HG02943 (cell line): ENCODE measurements around the gene POLR3E.
A peak's percentile ranks its signal among the peaks of the same experiment; 100 is the strongest.
"Not testable (repeated sequence)": the region's sequence is repeated elsewhere in the genome, so short reads cannot be mapped to it uniquely, and the experiment has no call there.

ENCODE experiments used
- ATAC-seq: cut with Tn5 transposase; IDR thresholded peaks from one replicate; pipeline ENCODE4 v1.9.1; 2021; ENCODE audit warnings: mild to moderate bottlenecking, low read depth, moderate library complexity; ENCODE audit not compliant: unreplicated experiment

Gene POLR3E

DNA sequence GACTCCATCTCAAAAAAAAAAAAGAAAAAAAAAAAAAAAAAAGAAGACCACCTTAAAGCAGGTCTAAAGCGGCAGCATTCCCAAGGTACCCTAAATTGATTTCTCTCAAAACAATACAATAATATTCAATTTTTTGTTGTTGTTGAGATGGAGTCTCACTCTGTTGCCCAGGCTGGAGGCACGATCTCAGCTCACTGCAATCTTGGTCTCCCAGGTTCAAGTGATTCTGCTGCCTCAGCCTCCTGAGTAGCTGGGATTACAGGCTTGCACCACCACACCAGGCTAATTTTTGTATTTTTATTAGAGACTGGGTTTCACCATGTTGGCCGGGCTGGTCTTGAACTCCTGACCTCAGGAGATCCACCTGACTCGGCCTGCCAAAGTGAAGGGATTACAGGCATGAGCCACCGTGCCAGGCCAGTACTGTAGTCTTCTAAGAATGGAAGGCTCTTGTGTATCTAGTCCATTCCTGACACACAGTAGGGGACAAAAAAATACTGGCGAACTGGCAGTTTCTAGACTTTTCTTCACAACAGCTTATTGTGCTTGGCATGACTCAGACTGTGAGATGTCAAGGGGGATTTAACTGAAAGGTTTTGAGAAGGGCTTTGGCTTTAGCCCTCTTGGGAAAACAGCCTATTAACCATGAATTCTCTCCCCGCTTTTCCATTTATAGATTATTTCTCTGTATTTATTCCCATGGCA, 59.9 kb downstream of the POLR3E start:
- peak; percentile 16 for ATAC-seq

DNA sequence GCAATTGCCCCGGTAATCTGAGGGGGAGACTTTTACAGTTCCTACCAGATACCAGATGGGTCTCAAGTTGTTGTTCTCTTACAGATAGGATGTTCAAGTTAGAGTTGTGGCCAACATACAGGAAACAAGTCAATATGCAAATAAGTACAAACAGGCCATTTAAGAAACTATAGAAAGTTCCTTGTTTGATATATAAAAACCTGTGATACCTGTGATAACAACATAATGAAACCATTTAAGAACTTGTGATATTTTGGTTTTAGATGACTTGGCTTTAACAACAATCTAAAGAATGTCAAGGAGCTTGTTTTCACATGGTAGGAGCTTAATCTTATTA, 60.4 kb downstream of the POLR3E start:
- ATAC-seq, result peak; percentile 55

DNA sequence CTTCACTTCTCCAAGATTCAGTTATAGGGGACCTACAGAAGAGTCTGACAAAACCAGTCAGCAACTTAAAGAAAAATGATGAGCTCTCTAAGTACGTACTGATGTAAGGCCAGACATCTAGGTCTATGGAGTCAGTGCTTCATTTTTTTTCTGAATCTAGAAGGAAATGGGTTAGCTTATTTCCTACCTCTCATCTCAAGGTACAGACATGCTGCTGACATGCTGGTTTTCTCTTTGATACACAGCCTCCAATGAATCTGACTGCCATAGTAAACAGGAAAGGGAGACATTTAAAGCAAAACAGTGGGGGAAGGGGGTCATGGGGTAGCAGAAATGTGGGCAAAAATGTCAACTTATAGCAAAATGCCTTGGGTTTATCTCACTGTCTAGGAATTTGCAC, 60.8 kb downstream of the POLR3E start:
- no peak for ATAC-seq

DNA sequence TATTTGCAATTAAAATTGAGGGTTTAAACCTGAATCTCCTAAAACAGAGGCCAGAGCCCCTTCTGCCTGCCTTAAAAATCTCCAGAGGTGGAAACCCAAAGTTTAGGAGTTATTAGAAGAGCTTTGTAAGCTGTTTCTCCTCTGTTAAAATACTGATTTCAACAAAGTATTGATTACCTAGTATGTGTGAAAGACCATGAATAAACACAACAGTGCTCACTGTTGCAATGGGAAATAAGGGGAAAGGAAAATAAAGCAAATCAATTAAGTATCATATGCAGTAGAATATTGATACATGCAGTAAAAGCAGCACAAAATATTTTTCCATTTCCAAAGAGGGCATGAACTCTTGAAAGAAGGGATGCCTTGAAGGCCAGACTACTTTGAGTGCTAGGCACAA, 62.5 kb downstream of the POLR3E start:
- ATAC-seq, result no peak

DNA sequence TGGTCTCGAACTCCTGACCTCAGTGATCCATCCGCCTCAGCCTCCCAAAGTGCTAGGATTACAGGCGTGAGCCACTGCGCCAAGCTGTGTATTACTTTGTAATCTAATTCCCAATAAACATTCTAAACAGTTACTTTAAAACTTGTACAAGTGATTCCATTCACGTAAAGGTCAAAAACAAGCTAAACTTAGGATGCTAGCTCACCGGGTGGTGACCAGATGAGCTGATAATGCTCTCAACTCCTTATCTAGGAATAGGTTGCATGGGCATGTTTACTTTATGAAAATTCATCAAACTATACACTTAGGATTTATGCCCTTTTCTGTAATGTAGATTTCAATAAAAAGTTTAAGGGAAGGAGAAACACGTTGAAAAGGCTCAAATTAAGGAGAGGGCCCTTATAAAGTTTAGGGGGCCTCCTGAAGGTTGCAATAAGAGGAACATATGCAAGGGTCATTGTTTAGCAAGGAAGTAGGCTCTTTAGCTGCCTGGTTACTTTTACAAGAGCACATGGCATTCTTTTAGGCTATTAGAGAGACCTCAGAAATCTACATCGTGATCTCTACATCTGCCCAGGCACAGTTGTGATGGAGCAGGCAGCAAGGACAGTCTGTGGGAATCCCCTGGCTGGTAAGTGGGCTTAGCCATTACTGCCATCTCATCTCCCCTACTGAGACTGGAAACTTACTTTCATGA, 63.9 kb downstream of the POLR3E start:
- ATAC-seq, result no peak

DNA sequence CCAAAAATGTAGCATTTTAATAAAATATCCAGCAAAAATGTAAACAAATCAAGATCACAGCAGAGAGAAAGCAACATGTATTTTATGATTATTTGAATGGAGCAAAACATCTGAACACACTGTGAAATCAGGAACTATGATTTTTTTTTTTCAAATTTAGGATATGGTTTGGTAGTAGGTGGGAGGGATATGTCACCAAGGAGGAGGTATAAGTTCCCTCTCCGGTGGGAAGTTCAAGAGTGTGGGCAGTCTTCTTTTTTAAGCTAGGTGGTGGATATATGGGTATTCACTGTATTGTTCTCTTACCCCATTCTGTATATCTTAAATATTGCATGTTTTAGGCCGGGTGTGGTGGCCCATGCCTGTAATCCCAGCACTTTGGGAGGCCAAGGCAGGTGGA, 67.0 kb downstream of the POLR3E start:
- no peak for ATAC-seq

DNA sequence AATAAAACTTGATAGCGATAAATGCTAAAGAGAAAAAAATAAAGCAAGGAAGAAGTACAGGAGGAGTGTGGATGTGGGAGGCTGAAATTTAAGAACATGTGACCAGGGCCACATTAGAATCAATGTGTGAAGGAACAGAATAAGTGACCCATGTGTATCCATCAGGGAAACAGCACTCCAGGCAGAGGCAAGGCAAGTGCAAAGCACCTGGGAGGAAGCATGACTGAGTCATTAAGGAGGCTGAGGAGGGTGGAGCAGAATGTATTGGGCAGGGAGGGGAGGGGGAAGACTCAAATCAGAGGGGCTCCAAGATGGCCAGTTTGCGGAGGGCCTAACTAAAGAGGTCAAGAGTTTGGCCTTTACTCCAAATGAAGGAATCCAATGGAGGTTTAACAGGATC, 69.2 kb downstream of the POLR3E start:
- no peak for ATAC-seq

DNA sequence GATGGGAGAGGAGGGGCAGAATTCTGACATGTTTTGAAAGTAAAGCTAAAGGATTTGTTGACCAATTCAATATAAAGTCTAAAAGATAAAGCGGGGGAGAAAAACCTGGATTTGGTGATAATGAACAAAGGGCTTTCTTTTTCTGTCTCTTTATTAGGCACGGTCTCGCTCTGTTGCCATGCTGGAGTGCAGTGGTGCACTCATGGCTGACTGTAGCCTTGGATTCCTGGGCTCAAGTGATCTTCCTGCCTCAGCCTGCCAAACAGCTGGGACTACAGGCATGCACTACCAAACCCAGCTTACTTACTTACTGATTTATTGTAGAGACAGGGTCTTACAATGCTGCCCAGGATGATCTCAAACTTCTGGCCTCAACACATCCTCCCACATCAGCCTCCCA, 69.7 kb downstream of the POLR3E start:
- ATAC-seq, result no peak

DNA sequence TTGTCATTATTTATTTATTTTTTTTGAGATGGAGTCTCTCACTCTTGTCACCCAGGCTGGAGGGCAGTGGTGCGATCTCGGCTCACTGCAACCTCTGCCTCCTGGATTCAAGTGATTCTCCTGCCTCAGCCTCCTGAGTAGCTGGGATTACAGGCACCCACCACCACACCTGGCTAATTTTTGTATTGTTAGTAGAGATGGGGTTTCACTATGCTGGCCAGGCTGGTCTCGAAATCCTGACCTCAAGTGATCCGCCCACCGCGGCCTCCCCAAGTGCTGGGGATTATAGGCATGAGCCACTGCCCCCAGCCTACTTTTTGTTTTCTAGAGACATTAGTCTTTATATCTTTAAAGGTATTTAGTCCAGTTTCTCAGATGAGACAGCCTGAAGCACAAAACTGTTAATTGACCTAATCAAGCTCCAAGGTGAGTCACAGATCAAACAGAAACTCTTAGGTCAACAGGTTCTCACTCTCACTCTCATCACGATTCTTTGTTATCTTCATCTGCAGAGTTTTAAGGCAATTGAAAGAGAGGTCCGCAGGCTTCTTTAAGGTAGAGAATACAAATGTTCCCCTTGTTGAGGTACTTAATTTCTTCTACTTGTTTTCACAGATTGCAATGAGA, 71.1 kb downstream of the POLR3E start:
- ATAC-seq, result not testable (repeated sequence)

DNA sequence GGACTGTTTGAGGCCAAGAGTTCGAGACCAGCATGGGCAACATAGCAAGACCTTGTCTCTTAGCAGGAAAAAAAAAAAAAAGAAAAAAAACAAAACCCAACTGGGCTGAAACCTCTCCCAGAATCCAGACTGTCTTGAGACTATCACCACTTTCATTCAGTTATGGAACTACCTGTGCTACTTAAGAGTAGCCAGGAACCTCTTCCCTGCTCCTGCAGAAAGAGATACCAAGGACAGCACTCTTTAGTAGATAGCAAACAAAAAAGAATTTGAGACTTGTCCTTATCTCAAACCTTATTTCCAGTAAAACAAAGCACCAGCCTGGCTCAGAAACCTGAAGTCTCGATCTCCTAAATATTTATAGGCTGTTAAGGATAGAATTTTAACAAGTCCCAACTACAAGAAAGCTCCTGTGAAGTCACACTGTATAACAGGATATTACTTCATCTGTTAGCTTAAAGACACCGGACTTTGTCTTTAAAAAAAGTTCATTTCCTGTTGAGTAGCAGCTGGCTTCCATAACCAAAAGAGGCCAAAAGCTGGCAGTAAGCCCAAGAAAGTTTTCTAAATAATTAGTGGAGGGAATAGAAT, 72.1 kb downstream of the POLR3E start:
- ATAC-seq, result no peak

DNA sequence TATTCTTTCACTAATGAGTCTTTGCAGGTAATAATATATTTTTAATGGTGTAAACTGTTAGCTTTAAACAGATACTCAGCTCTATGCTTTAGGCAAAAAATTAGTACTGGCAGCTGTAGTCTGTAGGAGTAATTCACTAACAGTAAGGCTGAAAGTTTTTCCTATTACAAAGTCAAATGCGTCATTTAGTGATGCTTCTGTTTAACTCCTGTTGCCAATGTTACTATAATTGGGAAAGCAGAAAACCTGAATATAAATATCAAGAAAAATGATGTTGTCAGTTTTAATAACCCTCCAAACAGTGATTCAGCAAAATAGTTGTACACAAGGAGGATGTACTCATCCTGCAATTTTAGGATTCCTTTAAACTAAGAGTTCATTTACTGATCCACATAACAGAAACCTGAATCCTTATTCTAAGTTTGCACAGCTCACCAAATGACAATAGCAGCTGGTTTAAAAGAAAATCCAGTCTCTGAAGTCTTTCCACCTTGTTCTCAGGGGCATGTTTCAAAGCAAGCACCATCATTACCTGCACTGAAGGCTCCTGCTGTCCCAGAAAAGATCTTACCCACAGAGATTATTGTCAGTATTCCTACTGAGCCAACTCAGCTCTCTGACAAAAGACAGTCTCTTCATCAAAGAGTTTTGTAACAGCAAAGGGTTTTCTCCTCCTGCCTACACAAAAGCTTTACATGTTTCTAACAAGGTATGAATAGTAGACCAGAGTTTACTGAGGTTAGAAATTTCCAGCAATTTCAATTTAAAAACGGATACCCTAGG, 73.0 kb downstream of the POLR3E start:
- ATAC-seq, result no peak

DNA sequence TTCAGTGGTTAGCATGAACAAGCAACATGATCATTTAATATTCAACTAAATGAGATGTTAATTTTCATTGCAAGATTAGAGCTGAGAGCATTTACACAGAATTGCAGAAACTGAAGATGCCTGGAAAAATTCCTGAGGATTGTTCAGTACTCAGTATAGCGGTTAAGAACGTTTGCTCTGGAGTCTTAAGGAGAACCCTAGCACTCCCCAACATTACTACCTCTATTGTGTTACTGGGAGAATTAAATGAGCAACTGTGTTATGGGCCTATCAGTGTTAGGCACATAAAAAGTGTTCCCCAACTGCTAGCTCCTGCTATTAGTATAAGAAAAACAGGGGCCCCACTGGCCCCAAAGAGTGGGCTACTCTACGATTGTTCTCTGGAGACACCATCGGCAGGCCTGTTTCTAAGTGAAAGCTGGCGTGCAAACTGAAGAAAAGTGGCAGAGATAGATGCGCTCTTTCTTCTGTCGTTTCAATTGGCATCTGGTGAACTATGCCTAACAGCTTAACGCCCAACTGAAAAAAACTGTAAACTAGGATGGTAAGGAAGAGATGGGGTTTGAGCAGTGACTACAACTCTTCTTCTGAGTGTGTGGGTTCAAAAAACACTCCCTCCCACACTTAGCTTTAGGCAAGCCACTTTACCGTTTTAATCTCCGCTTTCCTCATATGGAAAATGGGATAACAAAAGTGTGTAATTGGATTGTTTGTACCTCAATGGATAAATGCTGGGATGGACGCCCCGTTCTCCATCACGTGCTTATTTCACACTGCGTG, 75.9 kb downstream of the POLR3E start:
- ATAC-seq, result no peak

DNA sequence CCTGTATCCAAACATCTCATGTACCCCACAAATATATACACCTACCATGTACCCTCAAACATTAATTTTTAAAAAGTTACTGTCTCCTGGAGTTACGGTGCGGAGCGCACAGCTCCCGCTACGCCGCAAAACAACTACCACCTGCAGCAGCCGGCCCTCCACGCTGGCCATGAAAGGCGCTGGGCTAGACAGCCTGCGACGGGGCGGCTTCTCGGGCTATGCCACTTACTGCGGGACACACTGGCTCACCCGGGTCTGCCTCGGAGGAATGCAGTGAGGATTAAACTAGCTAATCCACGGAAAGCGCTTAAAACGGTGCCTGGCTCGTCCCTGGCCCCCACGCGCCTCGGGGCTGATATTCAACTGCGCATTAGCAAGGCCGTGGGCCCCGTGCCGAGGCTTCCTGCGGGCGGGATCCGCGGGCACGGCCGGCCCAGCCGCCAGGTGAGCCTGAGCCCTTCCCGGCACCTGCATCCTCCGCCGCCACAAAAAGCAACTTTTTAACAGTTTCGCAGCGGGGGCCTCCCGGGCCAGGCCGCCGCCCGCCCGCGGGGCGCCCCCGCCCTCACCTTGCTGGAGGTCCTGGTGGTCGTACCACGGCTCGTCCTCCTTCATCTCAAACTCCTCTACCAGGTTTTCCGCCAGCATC, 76.6 kb downstream of the POLR3E start:
- ATAC-seq, result peak; percentile 29

DNA sequence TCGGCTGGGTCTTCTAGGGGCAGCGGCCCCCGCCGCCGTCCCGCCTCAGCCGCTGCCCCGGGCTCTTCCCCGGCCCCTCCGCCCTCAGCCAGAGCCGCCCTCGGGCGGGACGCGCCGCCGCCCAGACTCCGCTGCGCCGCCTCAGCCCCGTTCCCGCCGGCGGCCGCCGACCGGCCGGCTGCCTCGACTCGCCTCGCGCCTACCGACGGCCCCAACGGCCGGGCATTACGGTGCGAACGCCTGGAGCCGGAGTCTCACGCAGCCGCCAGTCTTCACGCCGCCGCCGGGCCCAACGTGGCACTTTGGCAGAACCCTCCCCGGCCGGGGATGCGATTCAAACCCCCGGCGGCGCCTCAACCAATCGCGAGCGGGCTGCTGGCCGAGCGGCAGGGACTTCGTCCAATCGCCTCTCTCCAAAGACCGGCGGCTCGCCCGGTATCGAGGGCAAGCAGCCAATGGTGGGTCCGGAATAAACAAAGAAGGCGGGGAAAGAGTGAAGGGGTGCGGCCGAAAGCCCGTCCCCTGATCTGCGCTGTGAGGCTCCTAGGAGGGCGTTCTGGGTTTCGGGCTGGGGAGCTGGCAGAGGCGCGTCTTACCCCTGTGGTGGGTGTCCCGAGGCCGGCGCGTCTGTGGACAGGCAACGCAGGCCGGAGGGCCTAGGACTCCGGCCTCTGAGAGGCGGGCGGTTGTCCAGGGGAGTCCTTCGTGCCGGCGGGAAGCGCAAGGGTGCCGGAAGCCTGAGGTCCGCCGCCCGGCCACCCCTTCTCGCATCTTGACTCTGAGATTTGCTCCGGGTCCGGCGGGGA, 77.3 kb downstream of the POLR3E start, which contains the start of gene CDR2:
TSS of gene CDR2 (minus strand) at position 309 of the 806 bp plus-strand sequence. CDS start 310 bp downstream, outside the sequence.
- peak; percentile 81 for ATAC-seq

DNA sequence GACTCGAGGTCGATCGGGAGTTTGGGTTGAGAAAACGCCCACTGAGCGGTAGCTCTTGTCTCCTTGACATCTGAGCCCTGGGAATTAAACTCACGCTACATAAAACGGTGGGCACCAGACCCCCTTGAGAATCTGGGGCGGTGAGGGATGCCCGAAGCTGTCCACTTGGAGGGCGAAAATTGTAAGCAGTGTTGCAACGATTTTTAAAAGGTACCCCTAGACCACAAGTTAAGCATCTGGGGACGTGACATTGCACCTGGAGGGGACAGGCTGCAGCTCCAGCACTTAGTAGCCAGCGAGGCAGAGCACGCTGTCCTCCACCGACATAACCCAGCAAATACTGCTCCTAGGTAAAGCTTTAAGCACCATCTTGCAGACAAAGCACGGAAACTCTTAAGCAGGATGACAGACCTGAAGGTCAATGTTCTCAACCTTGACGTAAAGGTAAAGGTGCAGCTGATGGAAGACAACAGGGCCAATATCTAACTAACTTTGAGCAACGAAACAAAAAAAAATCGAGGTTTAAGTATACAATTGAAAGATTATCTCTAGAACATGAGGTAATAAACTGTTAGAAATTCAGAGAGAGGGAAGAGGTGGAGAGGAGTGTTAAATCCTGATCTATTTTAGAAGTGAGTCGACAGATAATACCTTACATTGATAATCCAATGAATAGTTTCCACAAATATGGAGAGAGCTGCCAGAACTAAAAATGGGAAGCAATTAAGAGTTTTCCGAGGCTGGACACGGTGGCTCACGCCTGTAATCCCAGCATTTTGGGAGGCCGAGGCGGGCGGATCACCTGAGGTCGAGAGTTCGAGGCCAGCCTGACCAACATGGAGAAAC, 78.1 kb downstream of the POLR3E start:
- ATAC-seq, result no peak

DNA sequence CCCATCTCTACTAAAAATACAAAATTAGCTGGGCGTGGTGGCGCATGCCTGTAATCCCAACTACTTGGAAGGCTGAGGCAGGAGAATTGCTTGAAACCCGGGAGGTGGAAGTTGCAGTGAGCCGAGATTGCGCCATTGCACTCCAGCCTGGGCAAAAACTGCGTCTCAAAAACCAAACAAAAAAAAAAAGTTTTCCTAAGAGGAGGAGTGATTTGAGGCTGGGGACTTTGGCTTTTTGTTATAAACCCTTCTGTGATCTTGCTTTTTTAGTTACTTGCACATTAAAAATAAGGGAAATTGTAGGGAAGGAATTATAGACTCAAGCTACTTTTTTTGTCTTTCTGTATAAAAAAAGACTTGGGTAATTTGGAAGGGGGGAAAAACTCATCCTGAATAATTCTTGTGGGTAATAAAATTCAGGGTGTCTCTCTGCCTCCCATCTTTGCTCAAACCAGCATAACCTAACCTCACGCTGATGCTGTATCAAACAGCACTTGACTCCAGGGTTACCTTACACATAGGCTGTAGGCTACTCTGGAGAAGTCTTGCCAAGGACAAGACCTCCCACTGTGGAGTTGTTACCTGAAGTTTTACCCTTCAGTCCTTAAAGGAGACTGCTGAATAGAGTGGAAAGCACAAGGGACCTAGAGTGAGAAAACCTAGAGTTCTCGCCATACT, 78.9 kb downstream of the POLR3E start:
- no peak for ATAC-seq

DNA sequence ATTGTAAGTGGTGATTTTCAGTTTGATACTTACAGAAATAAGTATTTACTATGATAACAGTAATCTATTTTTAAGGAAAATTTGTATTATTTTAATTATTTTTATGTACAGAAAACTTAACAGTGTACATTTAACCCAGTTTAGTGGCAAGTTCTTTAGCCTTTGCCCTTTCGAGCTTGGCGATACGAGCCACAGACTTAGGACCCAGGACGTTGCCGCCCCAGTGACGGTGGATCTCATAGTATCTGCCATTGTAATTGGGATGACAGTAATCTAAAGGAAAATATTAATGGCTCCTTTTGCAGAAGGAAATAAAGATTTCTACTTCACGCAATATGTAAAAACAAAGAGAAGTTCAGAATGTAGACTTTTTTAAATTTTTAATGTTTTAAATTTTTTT, 82.4 kb downstream of the POLR3E start:
- no peak for ATAC-seq
